ENCODE results near the gene ORAI3.

GRCh38 chr16:30953111-30953510 lies 4.2 kb downstream of the ORAI3 start:
- TF ChIP-seq CREB1 (IDR thresholded peaks at IDR 0.05; ENCODE audit: low read depth) (no peak), NFIC (IDR thresholded peaks at IDR 0.05) (no peak), EP300 (IDR thresholded peaks at IDR 0.05; ENCODE audit: borderline replicate concordance) (no peak), TAF1 (IDR thresholded peaks at IDR 0.05; ENCODE audit: low read depth) (no peak)
- TF ChIP-seq, protein P1, sequence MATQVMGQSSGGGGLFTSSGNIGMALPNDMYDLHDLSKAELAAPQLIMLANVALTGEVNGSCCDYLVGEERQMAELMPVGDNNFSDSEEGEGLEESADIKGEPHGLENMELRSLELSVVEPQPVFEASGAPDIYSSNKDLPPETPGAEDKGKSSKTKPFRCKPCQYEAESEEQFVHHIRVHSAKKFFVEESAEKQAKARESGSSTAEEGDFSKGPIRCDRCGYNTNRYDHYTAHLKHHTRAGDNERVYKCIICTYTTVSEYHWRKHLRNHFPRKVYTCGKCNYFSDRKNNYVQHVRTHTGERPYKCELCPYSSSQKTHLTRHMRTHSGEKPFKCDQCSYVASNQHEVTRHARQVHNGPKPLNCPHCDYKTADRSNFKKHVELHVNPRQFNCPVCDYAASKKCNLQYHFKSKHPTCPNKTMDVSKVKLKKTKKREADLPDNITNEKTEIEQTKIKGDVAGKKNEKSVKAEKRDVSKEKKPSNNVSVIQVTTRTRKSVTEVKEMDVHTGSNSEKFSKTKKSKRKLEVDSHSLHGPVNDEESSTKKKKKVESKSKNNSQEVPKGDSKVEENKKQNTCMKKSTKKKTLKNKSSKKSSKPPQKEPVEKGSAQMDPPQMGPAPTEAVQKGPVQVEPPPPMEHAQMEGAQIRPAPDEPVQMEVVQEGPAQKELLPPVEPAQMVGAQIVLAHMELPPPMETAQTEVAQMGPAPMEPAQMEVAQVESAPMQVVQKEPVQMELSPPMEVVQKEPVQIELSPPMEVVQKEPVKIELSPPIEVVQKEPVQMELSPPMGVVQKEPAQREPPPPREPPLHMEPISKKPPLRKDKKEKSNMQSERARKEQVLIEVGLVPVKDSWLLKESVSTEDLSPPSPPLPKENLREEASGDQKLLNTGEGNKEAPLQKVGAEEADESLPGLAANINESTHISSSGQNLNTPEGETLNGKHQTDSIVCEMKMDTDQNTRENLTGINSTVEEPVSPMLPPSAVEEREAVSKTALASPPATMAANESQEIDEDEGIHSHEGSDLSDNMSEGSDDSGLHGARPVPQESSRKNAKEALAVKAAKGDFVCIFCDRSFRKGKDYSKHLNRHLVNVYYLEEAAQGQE (IDR thresholded peaks at IDR 0.05; ENCODE audit: low read depth), result no peak

All from Ishikawa (cell line).